Activated T-helper 1 cell treated with Interleukin-2 at 50 U/mL for 16 hours (primary cell): Measurements from ENCODE around the gene ME1.
"Not testable (repeated sequence)": the region's sequence is repeated elsewhere in the genome, so short reads cannot be mapped to it uniquely, and the experiment has no call there.

Experiments used
- DNase-seq: peaks from one replicate; pipeline ENCODE4 v3.0.0-alpha.2; 2020; ENCODE audit warnings: low read depth

Gene ME1

GRCh38 chr6:83430611-83431544 is at the start of gene ME1:
TSS of gene ME1 (minus strand) at chr6:83431051. CDS start at chr6:83430954, 97 bp downstream.
- DNase-seq: no peak

- no peak for DNase-seq
Observed at GRCh38 chr6:83480470-83480869, 49.6 kb upstream of the ME1 start.

DNA sequence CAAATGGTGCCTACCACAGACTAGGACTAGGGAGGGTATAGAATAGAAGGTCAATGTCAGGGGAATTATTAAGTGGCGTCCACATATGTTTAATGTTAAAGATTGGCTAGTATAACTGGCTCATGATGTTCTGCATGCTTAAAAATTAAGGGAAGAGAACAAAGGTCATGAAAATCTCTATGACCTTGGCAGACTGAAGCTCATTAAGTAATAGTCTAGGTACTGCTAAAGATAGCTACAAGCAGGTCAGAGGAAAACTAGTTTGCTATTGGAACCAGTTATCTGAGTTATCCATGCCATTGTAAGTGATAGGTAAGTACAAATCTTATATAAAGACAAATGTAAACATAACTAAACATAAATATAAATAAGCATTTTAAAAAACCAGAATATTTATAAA is 48.5 kb upstream of the ME1 start:
- no peak for DNase-seq

DNA sequence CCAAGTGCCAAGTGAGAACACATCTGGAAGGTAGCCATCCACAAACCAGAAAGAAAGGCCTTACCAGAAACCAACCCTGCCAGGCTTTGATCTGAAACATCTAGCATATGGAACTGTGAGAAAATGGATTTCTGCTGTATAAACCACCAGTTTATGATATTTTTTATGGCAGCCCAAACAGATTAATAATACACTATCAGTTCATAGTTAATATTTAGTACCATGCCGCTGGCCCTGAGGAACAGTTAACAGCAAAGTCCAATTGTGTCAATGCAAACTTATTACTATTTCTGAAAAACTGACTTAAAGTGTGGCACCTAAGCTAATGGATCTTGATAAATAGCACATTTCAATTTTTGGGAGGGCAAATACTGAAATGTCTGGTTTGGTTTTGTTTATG is 46.1 kb upstream of the ME1 start:
- no peak for DNase-seq

DNA sequence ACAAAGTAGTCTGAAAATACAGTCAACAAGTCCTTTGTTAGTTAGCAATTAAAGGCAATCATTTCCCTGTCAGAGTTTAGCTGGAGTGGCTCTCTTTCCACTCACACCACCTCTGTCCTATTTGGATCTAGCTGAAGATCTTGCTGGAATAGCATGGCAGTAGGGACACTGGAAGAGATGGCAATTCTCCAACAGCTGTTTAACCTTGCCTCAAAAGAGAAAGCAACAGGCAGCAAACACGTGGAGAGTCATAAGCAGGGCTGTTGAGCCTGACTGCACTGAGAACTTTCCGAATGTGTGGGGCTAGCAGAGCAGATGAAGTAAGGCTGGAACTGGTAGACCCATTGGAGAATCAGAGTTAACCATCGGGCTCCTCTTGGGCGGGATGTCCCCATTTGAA is 43.5 kb upstream of the ME1 start:
- DNase-seq: no peak

GRCh38 chr6:83472767-83473166 is 41.9 kb upstream of the ME1 start:
- DNase-seq: no peak

DNA sequence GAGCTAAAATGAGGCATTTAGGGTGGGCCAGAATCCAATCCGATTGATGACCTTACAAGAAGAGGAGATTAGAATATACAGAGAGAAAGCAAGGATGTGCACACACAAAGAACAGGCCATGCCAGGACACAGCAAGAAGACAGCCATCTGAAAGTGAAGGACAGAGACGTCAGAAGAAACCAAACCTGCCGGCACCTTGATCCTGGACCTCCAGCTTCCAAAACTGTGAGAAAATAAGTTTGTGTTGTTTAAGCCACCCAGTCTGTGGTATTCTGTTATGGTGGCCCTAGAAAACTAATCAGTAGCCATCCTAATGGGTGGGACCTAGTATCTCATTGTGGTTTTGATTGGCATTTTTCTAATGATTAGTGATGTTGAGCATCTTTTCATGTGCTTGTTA is 39.7 kb upstream of the ME1 start:
- no peak for DNase-seq

GRCh38 chr6:83470001-83470400 is 39.1 kb upstream of the ME1 start:
- DNase-seq: no peak

GRCh38 chr6:83467620-83468036 is 36.8 kb upstream of the ME1 start:
- no peak for DNase-seq

DNA sequence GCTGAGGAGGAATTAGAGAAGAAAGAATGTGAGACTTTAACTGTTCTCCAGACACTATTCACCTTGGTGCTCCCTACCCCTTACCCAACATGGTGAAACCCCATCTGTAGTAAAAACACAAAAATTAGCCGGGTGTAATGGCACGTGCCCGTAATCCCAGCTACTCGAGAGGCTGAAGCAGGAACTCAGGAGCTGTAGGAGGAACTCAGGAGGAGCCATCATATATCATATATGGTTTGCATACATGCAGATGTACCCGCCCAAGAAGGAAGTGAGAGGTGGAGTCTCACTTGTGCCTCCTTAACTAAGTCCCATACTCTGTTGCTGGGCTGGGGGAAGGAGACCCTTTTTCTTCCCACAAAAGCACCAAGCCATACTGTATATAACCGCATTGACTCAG is 35.5 kb upstream of the ME1 start:
- DNase-seq: no peak

DNA sequence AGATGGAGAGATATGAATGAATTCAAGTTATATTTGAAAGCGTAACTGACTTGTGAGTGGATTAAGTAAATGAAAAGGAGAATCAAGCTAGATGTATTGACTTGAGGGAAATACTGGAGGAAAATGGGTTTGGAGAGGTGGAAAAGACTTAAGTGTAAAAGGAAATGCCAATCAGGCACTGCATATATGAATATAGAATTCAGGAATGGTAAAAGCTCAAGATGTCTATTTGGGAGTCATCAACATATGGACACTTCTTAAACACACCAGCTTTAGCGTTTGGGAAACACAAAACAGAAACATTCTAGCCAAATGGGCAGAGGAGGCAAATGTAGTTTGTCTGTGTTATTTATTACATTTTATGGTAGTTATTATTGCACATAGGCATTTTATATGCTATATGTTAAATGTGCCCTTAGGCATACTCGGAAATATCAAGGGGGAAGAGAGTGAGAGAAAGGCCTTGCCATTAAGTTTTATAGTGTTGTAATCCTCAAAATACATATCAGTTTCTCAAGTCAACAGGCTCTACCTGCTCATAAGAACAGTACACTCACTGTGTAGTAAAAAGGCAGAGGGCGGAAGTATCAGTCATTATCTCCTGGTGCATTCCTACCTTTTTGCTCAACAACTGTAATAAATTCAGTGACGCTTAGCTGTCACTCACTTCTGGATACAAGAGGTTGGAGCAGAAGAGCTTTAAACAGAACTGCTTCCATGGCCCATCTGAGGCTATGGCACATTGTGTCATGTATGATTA is 33.7 kb upstream of the ME1 start:
- no peak for DNase-seq

DNA sequence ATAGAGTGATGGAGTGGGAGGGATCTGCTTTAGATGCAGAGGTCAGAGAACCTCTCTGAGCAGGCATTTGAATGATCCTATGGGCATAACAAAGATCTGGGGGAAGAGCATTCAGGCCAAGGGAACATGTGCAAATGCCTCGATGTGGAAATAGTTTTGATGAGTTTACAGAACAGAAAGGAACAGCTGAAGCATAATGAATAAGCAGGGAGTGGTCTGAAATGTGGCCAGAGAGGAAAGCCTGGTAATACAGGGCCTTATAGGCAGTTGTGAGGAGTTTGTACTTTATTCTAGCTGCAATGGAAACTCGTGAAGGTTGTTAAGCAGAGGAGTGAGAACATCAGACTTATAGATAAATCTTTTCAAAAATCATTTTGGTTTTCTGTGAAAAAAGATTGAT is 33.0 kb upstream of the ME1 start:
- DNase-seq: no peak

DNA sequence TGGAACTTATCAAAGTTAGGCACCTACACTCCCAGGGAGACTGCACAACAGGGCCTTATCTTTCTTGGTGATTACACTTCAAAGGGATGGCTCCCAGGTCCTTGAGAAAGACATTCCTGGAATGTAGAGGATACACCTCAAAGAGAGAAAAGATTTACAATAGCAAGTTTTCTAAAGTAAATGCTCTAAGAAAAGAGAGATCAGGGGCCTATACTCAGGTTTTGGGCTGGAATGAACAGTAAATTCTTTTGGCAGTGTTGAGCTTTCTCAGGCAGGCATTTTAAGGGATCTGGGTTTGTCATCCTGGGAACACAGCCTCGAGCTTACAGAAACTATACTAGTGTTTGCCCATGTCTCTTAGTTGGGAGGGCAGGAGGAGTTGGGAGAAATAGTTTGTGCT is 31.7 kb upstream of the ME1 start:
- DNase-seq: no peak

- no peak for DNase-seq
Observed at GRCh38 chr6:83461438-83461837, 30.6 kb upstream of the ME1 start.

DNA sequence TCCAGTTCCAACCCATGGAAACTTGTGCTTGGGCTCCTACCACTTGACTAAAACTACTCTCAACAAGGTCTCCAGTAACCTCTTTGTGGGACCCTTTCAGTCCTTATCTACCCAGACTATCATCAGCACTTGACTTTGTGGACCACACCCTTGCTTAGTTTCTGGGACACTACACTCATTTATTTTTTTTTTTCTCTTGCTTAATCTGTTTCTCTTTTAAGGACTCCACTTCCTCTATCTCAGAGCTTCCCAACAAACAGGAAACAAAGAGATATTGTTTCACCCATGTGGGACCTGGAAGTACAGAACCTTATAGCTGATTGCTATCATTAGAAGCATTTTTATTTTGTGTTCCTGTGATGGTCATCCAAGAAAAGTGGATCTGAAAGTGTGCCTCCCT is 28.8 kb upstream of the ME1 start:
- no peak for DNase-seq

- not testable (repeated sequence) for DNase-seq
Observed at GRCh38 chr6:83450015-83450414, 19.2 kb upstream of the ME1 start.

- DNase-seq: not testable (repeated sequence)
Observed at GRCh38 chr6:83444086-83444699, 13.3 kb upstream of the ME1 start.

- no peak for DNase-seq
Observed at GRCh38 chr6:83443516-83443915, 12.7 kb upstream of the ME1 start.

DNA sequence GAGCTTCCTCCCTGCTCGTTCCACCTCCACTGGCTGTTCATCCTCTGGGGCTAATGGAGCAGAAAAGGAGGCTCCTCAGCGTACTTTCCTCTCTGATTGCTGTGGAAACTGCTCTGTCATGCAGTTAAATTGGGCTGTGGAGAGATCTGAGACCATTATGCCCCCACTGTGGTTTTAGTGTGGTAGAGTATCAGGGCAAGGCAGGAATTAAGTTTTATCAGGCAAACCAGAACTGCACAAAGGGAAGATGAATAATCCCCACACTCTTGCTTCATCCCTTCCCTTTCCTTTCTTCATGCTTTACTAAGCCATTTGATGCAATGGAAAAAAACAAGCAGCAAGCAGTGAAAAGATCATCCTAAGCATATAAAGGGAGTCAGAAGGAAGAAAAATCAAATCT is 11.9 kb upstream of the ME1 start:
- DNase-seq: no peak

DNA sequence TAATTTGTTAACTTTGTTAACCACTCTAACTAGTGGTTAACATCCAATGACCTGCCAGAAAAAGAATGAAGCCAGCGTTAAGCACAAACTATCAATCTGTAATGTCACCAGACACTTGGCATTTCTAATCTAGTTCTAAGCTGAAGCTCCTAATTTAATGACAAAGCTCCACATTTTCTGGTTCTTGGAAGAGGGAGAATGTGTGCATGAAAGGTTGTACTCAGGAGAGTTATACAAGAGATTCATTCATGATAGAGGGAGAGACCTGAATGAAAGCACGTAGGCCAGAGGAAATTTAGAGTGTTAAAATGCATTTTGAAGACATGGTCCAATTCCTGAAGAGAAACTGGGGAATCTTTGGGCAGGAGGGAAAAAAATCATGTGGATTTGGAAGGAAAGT is 8.3 kb upstream of the ME1 start:
- DNase-seq: no peak

DNA sequence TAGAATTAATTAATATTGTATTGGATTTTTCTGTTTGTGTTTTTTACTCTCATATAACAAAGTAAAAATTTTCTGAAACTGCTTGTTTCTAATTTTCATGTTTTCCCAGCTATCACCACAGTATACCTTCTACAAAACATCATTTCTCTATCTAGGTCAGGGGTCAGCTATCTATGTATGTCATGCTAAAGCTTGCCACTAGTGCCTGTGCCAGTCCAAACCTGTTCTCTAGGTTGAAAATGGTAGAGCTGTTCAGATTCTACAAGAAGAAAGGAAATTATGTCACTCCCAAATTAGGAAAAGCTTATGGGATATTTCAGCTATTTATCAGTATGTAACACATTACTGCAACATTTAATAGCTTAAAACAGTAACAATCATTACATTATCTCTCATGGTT is 5.8 kb upstream of the ME1 start:
- no peak for DNase-seq

DNA sequence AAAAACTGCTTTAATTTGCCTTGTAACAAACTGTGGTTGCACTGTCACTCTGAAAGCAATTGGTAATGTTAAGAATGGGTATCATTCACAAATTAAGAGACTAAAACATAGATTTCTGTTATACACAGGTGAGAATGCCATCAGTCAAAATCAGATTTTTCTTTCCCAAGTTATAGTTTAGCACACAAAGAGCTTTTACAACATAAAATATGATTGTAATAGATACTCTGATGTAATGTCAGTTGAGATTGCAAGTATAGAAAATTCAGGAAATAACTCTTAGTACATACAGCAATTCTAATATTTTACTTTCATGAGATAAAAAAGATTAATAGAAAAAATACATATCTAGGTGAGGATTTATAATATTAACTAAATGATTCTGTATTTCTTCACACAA is 2.3 kb upstream of the ME1 start:
- no peak for DNase-seq

DNA sequence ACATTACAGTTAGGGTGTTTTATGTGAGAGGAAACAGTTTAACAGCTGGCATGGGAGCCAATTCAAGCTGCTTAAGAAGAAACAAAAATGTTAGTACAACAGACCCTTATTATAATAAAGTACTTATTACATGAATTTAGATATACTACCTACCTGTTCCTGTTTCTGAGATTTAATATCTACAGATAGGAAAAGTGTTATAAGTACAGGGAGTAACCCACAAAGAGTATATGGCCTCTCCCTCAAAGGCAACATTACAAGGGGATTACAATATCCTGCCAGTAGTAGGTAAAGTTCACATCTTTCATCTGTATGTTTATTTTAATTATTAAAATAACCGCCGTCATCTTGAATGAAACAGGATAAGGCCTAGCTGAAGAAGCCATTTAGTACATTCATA is 1.8 kb upstream of the ME1 start:
- DNase-seq: no peak
